ENCODE data around the gene TCHH. TPM values are rescaled to one million over a fixed set of nuclear protein-coding genes. Genes with fewer than 3 reads are reported as not detected.

The TCHH gene
- total and polyA plus RNA-seq, 11 donors, result 0.01 to 0.05 (median 0.05) TPM; not detected in 8

DNA sequence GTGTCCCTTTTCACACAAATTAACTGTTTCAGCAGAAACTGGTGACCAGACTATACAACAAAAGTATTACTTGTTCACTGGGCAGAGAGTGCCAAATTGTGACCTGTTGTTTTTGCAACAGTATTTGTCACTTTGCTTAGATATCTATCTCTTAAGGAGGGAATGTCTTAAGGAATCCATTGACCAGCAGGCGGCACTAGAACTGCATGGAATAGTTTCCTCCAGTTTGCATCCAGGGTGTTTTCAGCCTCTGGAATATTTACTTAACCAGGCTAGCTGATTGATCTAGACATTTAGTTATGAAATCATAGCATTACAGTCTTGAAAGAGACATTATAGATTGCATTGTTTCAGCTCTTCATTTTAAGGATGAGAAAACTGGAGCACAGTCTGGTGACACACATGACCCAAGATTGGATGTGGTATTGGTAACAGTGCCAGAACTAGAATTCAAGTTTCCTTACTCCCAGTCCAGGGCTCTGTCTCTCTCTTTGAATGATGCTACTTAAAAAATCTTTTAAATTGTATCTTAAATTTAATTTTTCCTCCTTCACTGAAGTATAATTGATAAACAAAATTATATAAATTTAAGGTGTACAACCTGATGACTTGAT, 26.8 kb upstream of the TCHH start:
- ATAC-seq (peak in 2 of 4 donors; percentile 46 to 55), DNase-seq (peak in 3 of 5 donors; percentile 24 to 45 (median 27))
- H3K27ac ChIP-seq, result no peak overlapping the region
- no peak overlapping the region for H3K4me3 ChIP-seq
- H3K4me1 ChIP-seq, result no peaks in the 10 kb centered on the region
- WGBS, 4 donors, result 0 to 5% (median 2%) methylated on average over 1 of the region's 1 CpG
- TF ChIP-seq CTCF (IDR thresholded peaks at IDR 0.05), result peak; percentile 56 to 77 (median 66)
- TF ChIP-seq POLR2A (IDR thresholded peaks at IDR 0.05), result no peak
- intact Hi-C loops (cut with DNase I), result loop anchor here (1.0 to 5.0 kb wide), 7 partner anchors 43 to 320 kb away; no protein-coding TSS in a partner anchor
- no peaks in the 10 kb centered on the region for H3K9me3 ChIP-seq
- H3K27me3 ChIP-seq, result peaks cover 0 to 31% (median 7%) of the 10 kb centered on the region in 9 donors
- H3K36me3 ChIP-seq, result no peaks in the 10 kb centered on the region

GRCh38 chr1:152137215-152137614, 22.0 kb upstream of the TCHH start:
- Histone ChIP-seq H3K4me3 (no peak overlapping the region), H3K4me1 (no peaks in the 10 kb centered on the region), H3K27me3 (peaks cover 0 to 36% (median 7%) of the 10 kb centered on the region in 9 donors), H3K36me3 (no peaks in the 10 kb centered on the region), H3K9me3 (peaks cover 0 to 23% (median 8%) of the 10 kb centered on the region in 12 donors), H3K27ac (no peak overlapping the region)
- DNase-seq, result no peak
- TF ChIP-seq POLR2A (IDR thresholded peaks at IDR 0.05), result no peak
- no peak for TF ChIP-seq CTCF (IDR thresholded peaks at IDR 0.05)
- intact Hi-C loops (cut with DNase I), result no loop called here
- no peak for ATAC-seq

GRCh38 chr1:152130186-152130585, 14.9 kb upstream of the TCHH start:
- no peak overlapping the region for H3K27ac ChIP-seq
- peaks cover 0 to 62% (median 9%) of the 10 kb centered on the region in 9 donors for H3K27me3 ChIP-seq
- no peaks in the 10 kb centered on the region for H3K4me1 ChIP-seq
- intact Hi-C loops (cut with DNase I), result no loop called here
- H3K4me3 ChIP-seq, result no peak overlapping the region
- no peaks in the 10 kb centered on the region for H3K36me3 ChIP-seq
- peaks cover 0 to 28% (median 9%) of the 10 kb centered on the region in 12 donors for H3K9me3 ChIP-seq
- DNase-seq (no peak), ATAC-seq (no peak)
- TF ChIP-seq CTCF (IDR thresholded peaks at IDR 0.05), result no peak
- TF ChIP-seq POLR2A (IDR thresholded peaks at IDR 0.05), result no peak

DNA sequence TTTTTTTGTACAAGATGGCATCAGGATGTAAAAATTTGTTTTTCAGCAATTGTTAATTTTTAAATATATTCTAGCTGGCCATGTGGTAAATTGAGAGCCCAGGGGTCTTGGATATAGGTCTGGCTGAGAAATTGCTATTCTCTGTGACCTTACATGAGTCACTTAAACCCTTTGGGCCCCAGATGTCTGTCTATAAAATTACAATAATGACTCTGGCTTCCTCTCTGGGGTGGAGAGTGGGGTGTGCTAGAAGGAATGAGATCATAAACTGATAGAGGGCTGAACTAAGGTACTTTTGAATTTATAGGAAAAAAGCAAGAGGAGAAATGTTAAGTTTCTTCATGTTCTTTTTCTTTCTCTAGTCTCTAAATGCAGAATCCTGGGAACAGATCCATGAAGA, 12.4 kb upstream of the TCHH start:
- Histone ChIP-seq H3K27ac (no peak overlapping the region), H3K27me3 (peaks cover 0 to 76% (median 9%) of the 10 kb centered on the region in 9 donors), H3K36me3 (no peaks in the 10 kb centered on the region), H3K4me1 (no peaks in the 10 kb centered on the region), H3K4me3 (no peak overlapping the region), H3K9me3 (peaks cover 0 to 10% (median 3%) of the 10 kb centered on the region in 12 donors)
- TF ChIP-seq POLR2A (IDR thresholded peaks at IDR 0.05), result no peak
- no peak for TF ChIP-seq CTCF (IDR thresholded peaks at IDR 0.05)
- ATAC-seq (no peak), DNase-seq (no peak)
- intact Hi-C loops (cut with DNase I), result no loop called here
